HUES6 (cell line): Measurements from ENCODE around the gene RNF224.
A peak's percentile ranks its signal among the peaks of the same experiment; 100 is the strongest.

Source experiments
- H3K27ac ChIP-seq: 2 replicates; pipeline ENCODE4 v1.7.0; 2013; ENCODE audit warnings: low read depth, mild to moderate bottlenecking, low read length, inconsistent platforms
- H3K27me3 ChIP-seq: 2 replicates; pipeline ENCODE4 v1.6.1; 2013; ENCODE audit warnings: low read length; ENCODE audit not compliant: control insufficient read depth, insufficient read depth
- H3K36me3 ChIP-seq: 2 replicates; pipeline ENCODE4 v1.6.1; 2013; ENCODE audit warnings: low read length; ENCODE audit not compliant: control insufficient read depth, insufficient read depth
- H3K4me1 ChIP-seq: 2 replicates; pipeline ENCODE4 v1.6.1; 2013; ENCODE audit warnings: low read length; ENCODE audit not compliant: control insufficient read depth, insufficient read depth
- H3K4me3 ChIP-seq: 2 replicates; pipeline ENCODE4 v1.5.1; 2013; ENCODE audit warnings: low read depth, low read length
- H3K9ac ChIP-seq: one replicate; pipeline ENCODE4 v1.6.1; 2013; ENCODE audit warnings: mild to moderate bottlenecking, low read length
- H3K9me3 ChIP-seq: 2 replicates; pipeline ENCODE4 v1.6.1; 2013; ENCODE audit warnings: low read depth, low read length; ENCODE audit not compliant: control insufficient read depth, insufficient read depth

RNF224 gene

DNA sequence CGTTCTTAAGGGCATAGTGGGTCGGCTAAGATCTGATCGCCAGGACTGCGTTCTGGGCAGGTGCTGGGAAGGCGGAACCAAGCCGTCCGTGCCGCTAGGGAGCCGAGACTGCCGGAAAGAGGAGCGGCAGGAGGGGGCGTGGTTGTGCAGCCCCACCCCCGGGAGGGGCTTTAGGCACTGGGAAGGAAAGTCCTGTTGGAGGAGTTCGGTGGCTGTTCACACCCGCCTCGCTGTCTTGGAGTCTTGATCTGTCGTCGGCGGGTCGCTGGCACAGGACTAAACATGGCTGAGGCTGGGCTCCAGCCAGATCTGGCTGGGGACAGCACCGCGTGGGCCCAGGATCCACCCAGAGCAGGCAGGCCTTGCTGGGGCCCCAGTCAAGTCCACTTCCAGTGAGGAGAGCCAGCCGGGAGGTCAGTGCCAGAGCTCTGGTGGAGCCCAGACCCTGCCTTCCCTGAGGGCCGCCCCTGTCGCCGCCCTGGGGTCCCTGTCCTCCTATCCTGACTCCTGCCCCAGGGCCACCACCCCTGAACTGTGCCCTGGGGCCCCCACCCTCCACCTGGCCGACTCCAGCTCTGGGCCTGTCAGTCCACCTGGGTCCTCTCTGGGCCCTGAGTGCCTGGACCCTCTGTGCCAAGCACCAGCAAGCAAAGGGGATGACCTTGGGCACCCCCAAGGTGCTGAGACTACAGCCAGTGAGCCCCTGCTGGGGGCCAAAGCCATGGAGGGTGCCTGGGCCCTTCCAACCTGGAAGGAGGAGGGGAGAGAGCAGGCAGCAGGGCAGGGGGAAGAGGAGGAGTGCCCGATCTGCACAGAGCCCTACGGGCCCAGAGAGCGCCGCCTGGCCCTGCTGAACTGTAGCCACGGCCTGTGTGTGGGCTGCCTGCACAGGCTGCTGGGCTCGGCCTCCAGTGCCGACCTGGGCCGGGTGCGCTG, 9.8 kb upstream of the RNF224 start:
- H3K4me3 ChIP-seq: peak overlapping the region; percentile 18
- H3K4me1 ChIP-seq: peaks cover 22% of the 10 kb centered on the region
- H3K36me3 ChIP-seq: peaks cover 42% of the 10 kb centered on the region
- no peak overlapping the region for H3K27ac ChIP-seq
- no peak overlapping the region for H3K9ac ChIP-seq
- H3K27me3 ChIP-seq: peaks cover 3% of the 10 kb centered on the region
- no peaks in the 10 kb centered on the region for H3K9me3 ChIP-seq

DNA sequence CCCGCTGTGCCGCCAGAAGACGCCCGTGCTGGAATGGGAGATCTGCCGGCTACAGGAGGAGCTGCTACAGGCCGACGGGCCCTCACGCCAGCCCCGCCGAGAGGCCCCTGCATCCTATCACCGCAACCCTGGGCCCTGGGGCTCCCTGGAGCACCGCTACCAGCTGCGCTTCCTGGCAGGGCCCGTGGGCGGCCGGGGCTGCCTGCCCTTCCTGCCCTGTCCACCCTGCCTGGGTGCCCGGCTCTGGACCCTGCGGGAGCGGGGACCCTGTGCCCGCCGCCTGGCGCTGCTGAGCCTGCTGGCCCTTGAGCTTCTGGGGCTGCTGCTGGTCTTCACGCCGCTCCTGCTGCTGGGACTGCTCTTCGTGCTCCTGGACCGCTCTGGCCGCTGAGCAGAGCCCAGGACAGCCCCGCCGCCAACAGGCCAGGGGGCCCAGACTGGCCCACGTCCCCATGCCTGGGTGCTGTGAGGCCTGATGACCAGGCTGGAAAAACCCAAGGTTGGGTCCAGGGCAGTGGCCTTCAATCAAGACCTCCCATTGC, 9.0 kb upstream of the RNF224 start:
- H3K36me3 ChIP-seq: peaks cover 35% of the 10 kb centered on the region
- H3K27ac ChIP-seq: no peak overlapping the region; the same call in 1 of the 2 replicates
- H3K9me3 ChIP-seq: no peaks in the 10 kb centered on the region
- H3K4me1 ChIP-seq: peaks cover 28% of the 10 kb centered on the region
- peaks cover 9% of the 10 kb centered on the region for H3K27me3 ChIP-seq
- no peak overlapping the region for H3K4me3 ChIP-seq
- peak overlapping the region; percentile 6 for H3K9ac ChIP-seq

DNA sequence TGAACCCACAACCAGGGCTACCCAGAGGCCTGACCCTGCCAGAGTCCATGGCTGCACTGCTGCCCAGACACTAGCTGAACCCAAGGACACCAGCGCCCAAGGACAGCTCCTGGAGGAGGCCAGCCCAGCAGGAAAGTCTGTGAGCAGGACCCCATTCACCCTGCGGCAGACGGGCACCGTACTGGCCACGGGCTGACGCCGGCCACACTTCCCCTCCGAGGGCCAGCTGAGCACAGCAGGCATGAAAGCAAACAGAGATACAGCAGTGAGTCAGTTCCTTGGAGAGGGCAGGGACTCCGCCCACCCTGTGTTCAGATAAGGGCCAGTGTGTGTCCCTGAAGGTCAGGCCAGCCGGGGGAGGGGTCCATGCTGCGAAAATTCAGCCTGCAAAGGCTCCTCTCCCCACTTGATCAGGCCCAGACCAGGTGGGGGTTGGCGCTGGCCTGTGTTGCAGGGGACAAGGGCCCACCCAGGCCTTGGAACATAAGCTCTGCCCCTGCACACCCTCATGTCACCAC, 8.5 kb upstream of the RNF224 start:
- Histone ChIP-seq H3K9me3 (no peaks in the 10 kb centered on the region), H3K27ac (no peak overlapping the region; the same call in 1 of the 2 replicates), H3K27me3 (peaks cover 9% of the 10 kb centered on the region), H3K9ac (no peak overlapping the region), H3K4me1 (peaks cover 28% of the 10 kb centered on the region), H3K36me3 (peaks cover 30% of the 10 kb centered on the region), H3K4me3 (no peak overlapping the region)

DNA sequence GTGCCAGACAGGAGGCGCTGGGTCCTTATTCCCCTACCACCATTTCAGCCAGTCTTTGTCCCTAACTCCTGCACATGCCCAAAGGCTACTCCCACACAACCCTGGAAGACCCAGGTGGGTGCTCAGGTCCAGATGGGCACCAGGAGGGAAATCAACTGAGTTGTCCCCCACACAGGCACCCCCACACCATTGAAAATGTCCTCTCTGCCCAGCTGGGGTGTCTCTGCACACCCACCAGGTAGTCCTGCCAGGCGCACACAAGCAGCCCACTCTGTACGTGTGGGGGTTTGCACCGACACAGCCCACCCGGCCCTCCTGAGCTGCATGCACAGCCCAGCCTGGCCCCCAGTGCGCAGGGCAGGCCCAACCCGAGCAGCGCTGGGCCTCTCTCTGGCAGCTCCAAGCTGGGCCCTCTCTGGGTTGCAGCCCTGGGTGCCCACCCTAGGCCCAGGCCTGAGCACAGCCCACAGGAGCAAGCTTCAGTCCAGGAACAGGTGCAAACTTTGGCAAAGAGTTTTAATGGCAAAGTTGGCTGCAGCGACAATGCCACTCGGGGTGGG, 7.5 kb upstream of the RNF224 start:
- Histone ChIP-seq H3K27ac (no peak overlapping the region), H3K27me3 (peaks cover 9% of the 10 kb centered on the region), H3K9me3 (no peaks in the 10 kb centered on the region), H3K36me3 (peaks cover 24% of the 10 kb centered on the region), H3K4me1 (peaks cover 28% of the 10 kb centered on the region), H3K9ac (no peak overlapping the region), H3K4me3 (no peak overlapping the region)

DNA sequence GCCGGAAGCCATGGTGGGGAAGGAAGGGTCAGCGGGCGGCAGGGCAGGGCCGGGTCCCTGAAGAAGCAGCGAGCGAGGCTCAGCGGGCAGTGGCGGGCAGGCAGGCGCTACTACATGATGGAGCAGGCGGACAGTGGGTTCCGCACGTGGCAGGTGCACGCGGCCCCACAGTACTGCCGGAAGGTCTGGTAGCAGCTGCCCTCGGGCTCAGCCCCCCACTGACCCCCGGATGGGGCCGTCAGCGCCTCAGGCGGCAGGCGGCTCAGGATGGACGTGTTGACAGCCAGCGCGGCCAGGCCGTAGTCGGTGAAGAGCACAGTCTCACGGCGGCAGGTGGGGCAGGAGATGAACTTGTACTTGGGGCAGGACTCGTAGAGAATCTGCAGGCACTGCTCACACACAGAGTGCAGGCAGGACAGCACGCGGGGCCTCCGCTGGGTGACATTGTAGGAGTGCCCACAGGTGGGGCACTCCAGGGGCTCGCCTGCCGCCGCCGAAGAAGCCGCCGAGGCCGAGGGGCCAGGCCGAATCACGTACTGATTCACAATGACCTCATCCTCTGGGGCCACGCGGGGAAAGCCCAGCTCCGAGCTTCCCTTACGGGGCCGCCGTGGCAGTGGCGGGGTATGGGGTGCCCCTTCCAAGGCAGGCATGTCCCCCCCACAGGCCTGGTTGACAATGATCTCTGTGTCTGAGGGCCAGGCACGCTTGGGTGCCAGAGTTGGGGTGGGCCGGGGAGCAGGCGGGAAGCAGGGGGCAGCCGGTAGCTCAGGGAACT, 6.8 kb upstream of the RNF224 start:
- Histone ChIP-seq H3K9ac (no peak overlapping the region), H3K9me3 (no peaks in the 10 kb centered on the region), H3K27me3 (peaks cover 9% of the 10 kb centered on the region), H3K27ac (no peak overlapping the region), H3K4me1 (peaks cover 28% of the 10 kb centered on the region), H3K36me3 (peaks cover 18% of the 10 kb centered on the region), H3K4me3 (no peak overlapping the region)

DNA sequence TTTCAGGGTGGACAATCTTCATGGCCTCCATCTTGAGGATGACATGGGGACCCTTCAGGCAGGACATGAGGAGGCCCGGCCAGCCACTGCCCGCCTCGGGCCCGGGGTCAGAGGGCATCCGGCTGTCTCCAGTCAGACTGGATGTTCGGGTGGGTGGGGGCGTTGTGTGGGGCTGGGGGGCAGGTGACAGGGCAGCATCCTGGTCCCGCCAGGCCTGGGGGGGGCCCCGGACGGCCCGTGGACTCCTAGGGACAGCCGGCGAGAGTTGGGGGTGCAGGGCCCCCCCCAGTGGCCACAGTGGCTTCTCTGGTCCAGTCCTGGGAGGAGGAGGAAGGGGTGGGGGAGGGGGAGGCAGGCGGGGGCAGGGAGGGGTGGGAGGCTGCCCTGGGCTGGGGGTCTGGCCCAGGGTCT, 6.2 kb upstream of the RNF224 start:
- H3K27ac ChIP-seq: no peak overlapping the region
- peaks cover 9% of the 10 kb centered on the region for H3K27me3 ChIP-seq
- peaks cover 28% of the 10 kb centered on the region for H3K4me1 ChIP-seq
- peak overlapping the region; percentile 60; the same call in 1 of the 2 replicates for H3K4me3 ChIP-seq
- H3K9ac ChIP-seq: no peak overlapping the region
- H3K9me3 ChIP-seq: no peaks in the 10 kb centered on the region
- peaks cover 12% of the 10 kb centered on the region for H3K36me3 ChIP-seq

DNA sequence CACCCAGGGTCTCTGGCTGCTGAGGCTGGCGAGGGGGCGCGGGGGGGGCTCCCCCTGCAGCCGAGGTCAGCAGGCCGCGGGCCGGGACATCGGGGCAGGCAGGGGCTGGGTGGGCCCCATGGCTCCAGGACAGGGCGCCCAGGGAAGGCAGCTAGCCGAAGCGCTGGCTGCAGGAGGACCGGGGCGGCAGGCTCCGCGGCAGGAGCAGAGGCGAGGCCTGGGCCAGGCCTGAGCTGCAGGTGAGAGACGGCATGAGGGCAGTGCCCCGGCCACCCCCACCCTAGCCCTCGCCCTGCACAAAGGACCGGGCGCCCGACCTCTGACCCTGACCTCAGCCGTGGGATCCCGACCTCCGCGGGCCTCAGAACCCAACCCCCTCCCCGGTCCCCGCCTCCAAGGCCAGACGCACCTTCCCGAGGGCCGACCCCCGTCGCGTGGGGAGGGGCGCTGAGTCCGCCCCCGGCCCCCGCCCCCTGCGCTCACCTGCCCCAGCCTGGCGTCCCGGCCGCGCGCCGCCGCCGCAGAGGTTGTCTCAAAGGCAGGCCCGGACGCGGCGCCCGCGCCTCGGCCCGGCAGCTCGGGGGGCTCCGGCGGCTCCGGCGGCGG, 5.7 kb upstream of the RNF224 start:
- Histone ChIP-seq H3K9ac (no peak overlapping the region), H3K27me3 (peaks cover 9% of the 10 kb centered on the region), H3K27ac (no peak overlapping the region), H3K4me1 (peaks cover 28% of the 10 kb centered on the region), H3K4me3 (peak overlapping the region; percentile 60), H3K9me3 (no peaks in the 10 kb centered on the region), H3K36me3 (peaks cover 7% of the 10 kb centered on the region)

DNA sequence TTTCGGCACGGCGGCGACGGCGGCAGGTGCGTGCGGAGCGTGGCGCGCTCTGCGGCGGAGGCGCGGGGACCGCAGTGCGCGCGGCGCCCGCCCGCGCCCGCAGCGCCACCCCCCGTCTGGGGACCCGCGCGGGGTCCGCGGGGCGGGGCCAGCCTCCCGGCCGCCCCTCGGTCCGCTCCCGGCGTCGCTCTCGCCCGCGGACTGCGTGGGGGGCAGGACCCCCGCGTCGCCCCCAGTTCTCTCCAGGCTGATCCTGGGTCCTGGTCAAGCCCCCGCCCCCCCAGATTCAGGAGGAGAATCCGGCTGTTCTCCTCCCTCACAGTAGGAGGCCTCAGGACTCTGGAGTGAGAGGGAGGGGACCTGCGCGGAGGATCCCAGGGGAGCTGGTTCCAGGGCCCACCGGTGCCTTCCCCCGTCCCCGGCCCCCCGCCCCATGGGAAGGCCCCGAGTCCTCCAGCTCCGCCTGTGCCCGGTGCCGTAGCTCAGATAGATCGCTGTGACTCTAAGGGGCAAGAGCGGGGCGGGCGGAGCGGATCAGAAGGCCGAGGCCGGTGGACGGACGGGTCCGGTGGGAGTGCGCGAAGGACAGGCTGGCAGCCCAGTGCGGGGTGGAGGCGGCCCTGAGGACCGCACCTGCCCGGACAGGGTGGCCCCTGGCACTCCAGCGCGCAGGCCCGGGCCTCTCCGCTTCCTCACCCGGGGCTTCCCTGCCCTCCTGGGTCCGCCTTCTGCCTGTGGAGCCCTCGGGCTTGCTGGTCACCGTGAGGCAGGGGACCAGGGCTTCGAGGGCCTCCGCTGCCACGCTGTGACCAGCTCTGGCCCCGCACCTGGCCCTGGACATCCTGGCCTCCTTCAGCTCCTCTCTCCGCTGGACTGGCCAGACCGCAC, 4.9 kb upstream of the RNF224 start, which contains the start of gene RNF208:
Gene RNF208, minus strand, starts transcription at position 51 of the 888 bp plus-strand sequence. CDS start 1,028 bp downstream, outside the sequence.
- Histone ChIP-seq H3K4me1 (peaks cover 27% of the 10 kb centered on the region), H3K9me3 (no peaks in the 10 kb centered on the region), H3K36me3 (peaks cover 3% of the 10 kb centered on the region; the same call in 1 of the 2 replicates), H3K4me3 (peak within 1 kb of the TSS; percentile 92), H3K9ac (peak within 1 kb of the TSS; percentile 5), H3K27me3 (peaks cover 9% of the 10 kb centered on the region), H3K27ac (no peak within 1 kb of the TSS)

DNA sequence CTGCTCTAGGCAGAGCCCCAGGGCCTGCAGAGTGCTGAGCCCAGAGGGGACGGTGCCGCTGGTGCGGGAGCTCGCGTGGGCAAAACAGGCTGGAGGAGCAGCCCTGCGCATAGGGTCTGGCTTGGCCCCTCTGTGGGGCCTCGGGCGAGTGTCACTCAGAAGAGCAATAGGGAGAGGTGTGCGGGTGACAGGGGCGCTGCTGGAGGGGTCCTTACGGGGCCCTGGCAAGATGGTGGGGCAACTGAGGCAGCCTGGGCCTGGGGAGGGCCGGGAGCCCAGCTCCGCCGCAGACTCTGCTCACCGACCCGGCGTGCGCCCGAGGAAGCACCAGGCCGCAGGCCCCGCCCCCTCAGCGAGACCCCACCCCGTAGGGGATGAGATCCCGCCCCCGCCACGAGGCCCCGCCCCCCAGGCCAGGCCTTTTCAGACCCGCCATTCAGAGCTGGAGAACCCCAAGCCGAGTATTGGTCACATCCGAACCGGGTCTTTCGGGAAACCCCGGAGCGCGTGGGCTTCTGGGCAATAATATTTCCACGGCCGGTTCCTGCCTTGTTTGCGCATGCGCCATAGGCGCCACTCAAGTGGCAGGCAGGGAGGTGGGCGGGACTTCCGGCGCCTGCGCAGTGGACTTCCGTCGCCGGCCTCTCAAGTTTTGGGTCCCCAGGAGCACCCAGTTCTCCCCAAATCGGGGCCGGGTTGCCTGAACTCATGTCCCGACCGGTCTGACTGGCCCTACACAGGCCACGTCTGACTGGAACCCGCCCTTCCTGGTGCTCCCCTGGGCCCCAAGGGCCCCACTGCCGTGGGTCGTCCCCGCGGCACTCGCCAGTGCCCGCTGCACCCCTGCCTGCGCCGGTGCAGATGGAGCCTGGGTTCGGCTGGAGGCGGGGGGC, 4.0 kb upstream of the RNF224 start:
- no peaks in the 10 kb centered on the region for H3K9me3 ChIP-seq
- peak overlapping the region; percentile 85 for H3K9ac ChIP-seq
- H3K36me3 ChIP-seq: peaks cover 3% of the 10 kb centered on the region; the same call in 1 of the 2 replicates
- H3K27ac ChIP-seq: peak overlapping the region; percentile 75
- H3K4me3 ChIP-seq: peak overlapping the region; percentile 92
- peaks cover 9% of the 10 kb centered on the region for H3K27me3 ChIP-seq
- H3K4me1 ChIP-seq: peaks cover 24% of the 10 kb centered on the region
